Choroid plexus epithelial cell (primary cell): Measurements from ENCODE around the gene ART1.
A peak's percentile ranks its signal among the peaks of the same experiment; 100 is the strongest.

Experiments used
- DNase-seq: peaks from one replicate; pipeline ENCODE4 v3.0.0-alpha.2; 2010; ENCODE audit warnings: low read depth
- H3K4me3 ChIP-seq: 2 replicates; pipeline ENCODE4 v1.5.1; 2011; ENCODE audit warnings: low read depth, mild to moderate bottlenecking, control low read depth, low read length, moderate library complexity
- CTCF ChIP-seq: conservative IDR thresholded peaks from 2 replicates; pipeline ENCODE4 v1.5.1; 2011; ENCODE audit warnings: low read depth, mild to moderate bottlenecking, control low read depth, inconsistent platforms, low read length, moderate library complexity

The ART1 gene

GRCh38 chr11:3679077-3679476 lies 34.1 kb downstream of the ART1 start:
- no peak overlapping the region for H3K4me3 ChIP-seq

DNA sequence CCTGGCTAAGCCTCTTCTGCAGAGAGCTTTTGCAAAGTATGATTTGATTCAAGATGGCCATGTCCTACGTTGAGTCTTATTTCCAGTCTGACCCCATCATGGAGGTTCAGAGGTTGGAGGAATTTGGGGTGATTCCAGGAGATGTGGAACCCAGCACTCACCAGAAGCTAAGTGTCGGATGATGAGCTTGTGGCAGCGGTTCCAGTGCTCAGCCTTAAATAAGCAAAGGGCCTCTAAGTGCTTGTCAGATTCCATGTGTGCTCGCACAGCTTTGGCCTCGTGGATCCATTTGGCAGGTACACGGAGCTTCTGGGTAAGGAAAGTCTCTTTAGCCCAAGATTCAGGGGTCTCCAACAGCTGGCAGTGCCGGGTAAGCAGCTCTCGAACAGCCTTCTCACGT lies 38.1 kb downstream of the ART1 start:
- DNase-seq: no peak
- H3K4me3 ChIP-seq: no peak overlapping the region
- TF ChIP-seq CTCF: peak; percentile 32

More at GRCh38 chr11:3679077-3679476, 34.1 kb downstream of the ART1 start:
- no peak for DNase-seq
- TF ChIP-seq CTCF: no peak

DNA sequence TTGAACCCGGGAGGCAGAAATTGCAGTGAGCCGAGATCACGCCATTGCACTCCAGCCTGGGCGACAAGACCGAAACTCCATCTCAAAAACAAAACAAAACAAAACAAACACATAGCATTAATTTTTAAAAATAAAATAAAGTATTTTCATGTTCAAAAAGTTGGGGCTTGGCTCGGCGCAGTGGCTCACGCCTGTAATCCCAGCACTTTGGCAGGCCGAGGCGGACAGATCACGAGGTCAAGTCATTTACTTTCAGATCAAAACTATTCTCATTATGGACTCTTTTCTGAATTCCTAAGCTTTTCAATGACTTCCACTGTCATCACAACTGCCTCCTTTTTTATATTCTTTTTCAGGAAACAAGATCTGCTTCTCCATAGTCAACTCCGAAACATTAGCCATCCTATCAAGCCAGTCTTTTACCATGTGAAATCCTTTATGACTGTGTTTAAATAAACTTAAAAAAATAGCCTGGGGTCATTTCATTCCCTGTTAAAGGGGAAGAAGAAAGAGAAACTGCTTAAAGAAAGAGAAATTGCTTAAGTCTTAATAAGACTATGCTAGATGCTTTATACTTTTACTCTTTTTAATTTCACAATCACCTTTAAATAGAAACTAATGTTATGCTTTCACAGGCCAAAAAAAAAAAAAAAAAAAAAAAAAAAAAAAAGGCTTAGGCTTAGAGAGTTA lies 39.3 kb downstream of the ART1 start:
- no peak overlapping the region for H3K4me3 ChIP-seq
- TF ChIP-seq CTCF: no peak
- no peak for DNase-seq

DNA sequence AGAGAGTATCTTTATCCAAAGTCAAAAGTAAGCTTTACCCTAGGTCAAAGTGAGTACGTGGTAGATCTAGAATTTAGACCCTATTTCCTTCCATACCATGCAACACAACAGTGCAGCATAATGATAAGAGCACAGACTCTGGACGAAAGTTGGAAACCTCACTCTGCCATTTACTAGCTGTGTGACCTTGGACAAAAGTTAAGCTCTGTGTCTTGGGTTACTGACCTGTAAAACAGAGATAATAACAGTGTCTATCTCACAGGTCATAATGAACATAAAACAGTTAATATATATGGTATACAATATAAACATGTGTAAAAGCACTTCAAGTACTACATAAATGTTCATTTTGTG lies 39.9 kb downstream of the ART1 start:
- no peak for DNase-seq
- TF ChIP-seq CTCF: no peak
- H3K4me3 ChIP-seq: no peak overlapping the region

GRCh38 chr11:3685923-3686322 lies 41.0 kb downstream of the ART1 start:
- TF ChIP-seq CTCF: no peak

DNA sequence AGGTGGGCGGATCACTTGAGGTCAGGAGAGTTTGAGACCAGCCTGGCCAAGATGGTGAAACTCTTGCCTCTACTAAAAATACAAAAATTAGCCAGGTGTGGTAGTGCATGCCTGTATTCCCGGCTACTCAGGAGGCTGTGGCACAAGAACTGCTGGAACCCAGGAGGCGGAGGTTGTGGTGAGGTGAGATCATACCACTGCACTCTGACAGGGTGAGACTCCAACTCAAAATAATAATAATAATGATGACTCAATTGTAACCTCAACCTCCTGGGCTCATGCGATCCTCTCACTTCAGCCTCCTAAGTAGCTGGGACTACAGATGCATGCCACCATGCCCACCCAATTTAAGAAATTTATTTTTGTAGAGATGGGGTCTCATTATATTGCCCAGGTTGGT lies 41.8 kb downstream of the ART1 start:
- H3K4me3 ChIP-seq: no peak overlapping the region
- no peak for TF ChIP-seq CTCF
- peak; percentile 20 for DNase-seq

More at GRCh38 chr11:3685923-3686322, 41.0 kb downstream of the ART1 start:
- no peak for DNase-seq
- H3K4me3 ChIP-seq: no peak overlapping the region

- TF ChIP-seq CTCF: no peak
- no peak for DNase-seq
- no peak overlapping the region for H3K4me3 ChIP-seq
These were observed 55.5 kb downstream of the ART1 start for GRCh38 chr11:3700410-3700809.
